Measurements from ENCODE around the gene XCR1.
"Not testable (repeated sequence)": the region's sequence is repeated elsewhere in the genome, so short reads cannot be mapped to it uniquely, and the experiment has no call there.

Gene XCR1, protein sequence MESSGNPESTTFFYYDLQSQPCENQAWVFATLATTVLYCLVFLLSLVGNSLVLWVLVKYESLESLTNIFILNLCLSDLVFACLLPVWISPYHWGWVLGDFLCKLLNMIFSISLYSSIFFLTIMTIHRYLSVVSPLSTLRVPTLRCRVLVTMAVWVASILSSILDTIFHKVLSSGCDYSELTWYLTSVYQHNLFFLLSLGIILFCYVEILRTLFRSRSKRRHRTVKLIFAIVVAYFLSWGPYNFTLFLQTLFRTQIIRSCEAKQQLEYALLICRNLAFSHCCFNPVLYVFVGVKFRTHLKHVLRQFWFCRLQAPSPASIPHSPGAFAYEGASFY

DNA sequence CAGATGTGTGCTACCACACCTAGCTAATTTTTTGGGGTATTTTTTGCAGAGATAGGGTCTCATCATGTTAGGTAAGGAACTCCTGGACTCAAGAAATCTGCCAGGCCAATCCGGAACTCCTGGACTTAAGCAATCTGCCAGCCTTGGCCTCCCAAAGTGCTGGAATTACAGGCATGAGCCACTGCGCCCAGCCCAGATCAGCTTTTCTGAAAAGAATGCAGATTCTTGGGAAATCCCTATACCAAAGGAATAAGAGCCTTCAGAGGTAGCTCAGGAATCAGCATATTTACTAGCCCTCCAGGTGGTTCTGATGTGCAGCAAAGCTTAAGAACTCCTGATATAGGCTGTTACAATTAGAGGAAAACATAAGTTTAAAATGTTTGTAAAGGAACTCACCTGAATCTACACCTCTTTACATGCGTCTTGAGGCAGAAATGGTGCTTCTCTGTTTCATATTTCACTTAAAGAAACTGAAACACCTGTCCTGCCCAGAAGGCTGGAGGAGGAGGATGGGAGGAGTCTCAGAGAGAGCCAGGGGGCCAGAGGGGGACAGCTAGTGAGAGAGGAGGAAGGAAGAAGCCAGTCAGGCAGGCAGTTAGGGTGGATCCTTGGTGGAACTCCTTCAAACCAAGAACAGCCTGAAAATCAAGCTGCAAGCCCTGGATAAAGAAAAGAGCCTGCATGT, at the start of gene XCR1:
Gene XCR1, minus strand, starts transcription at position 463 of the 685 bp plus-strand sequence. CDS start 5,536 bp downstream, outside the sequence.
- no peak for DNase-seq

DNA sequence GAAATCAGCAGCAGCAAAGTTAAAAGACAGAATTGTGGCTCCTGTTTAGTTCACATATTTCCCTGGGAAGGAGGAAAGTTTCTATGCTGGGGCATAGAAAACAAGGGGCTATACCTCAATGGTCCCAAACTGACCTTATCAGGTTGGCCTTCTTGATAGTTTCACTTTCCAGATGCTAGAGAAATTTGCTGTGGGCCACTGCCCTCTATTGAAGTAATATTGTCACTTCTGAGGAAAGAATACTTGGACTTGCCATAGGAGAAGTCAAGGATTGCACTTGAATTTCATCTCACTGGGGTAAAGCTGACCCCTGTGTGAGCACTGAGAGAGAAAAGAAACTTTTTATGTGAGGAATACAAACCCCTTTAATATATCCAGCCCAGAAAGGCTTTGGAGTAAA, 49.3 kb upstream of the XCR1 start:
- DNase-seq: no peak

DNA sequence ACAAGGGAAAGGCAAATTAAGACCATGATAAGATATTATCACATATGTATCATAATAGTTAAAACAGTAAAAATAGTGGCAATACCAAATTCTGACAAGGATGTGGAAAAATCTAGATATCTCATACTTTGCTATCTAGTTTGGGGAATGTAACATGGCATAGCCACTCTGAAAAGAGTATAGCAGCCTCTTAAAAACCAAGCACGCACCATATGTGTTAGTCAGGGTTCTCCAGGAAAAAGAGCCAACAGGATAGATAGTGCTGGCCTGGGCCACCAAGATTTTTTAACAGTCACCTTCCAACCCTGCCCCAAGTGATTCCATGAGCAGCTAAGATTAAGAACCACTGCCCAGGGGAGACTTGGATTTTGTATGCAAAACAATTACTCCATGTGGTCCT, 48.5 kb upstream of the XCR1 start:
- DNase-seq: no peak

DNA sequence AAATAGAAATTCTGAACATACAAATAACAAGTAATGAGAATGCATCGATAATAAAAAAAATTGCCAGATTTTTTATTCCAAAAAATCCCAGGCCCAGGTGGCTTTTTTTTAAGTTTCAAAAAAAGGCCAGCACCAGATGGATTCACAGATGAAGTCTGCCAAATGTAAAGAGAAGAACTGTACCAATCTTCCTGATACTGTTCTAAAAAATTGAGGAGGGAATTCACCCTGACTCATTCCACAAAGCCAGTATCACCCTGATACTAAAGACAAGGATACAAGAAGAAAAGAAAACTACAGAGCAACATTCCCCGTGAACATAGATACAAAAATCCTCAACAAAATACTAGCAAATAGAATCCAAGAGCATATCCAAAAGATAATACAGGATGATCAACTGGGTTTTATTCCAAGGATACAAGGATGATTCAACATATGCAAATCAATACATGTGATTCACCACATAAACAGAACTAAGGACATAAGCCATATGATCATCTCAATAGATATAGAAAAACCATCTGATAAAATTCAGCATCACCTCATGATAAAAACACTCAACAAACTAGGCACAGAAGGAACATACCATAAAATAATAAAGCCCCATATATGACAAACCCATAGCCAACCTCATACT, 44.1 kb upstream of the XCR1 start:
- DNase-seq: no peak

DNA sequence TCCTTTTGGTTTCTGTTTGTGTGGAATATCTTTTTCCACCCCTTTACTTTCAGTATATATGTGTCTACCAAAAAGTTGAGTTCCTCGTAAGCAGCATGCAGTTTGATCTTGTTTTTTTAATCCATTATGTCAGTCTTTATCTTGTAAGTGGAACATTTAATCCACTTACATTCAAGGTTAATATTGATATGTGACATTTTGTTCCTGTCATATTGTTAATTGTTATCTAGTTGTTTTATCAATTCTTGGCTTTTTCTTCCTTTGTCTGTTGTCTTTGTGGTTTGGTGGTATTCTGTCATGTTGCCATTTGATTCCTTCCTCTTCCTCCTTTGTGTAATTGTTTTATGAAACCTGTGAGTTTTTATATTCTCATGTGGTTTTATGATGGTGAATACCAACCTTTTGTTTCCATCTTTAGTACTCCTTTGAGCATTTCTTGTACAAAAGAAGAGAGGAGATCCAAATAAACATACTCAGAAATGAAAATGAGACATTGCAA, 43.4 kb upstream of the XCR1 start:
- DNase-seq: no peak

DNA sequence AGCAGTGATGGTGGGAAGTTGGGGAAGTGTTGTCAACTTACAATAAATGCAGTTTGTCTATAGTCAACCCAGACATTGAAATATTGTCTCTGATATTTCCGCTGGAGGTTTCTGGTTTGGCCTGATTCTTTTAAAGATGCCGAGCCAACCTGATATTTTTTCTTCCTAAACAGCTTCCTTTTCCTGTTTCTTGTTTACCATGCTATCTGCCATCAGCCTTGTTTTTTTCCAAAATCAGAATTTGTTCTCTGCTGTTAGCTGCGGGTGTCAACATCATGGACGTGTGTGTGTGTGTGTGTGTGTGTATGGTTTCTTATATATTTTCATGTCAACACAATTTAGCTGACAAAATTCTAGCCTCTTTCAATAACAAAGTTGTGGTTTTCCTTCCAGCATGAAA, 41.2 kb upstream of the XCR1 start:
- DNase-seq: no peak

DNA sequence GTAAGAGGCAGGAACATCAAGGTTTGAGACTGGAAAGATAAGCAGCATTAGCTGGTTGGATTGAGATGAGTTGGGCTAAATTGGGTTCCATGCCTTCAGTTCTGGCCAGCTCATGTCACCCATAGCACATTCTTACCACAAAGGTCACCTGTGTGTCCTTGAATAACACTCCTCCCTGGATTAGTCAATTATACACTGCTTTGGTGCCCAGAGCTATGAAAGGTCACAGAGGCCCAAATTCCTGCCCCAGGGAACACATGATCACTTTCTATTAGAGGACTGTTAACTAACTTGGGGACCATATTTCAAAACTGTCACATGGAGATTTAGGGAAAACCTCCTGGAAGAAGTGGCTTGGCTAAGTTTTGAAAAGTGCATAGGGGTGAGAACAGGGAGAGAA, 40.1 kb upstream of the XCR1 start:
- no peak for DNase-seq

DNA sequence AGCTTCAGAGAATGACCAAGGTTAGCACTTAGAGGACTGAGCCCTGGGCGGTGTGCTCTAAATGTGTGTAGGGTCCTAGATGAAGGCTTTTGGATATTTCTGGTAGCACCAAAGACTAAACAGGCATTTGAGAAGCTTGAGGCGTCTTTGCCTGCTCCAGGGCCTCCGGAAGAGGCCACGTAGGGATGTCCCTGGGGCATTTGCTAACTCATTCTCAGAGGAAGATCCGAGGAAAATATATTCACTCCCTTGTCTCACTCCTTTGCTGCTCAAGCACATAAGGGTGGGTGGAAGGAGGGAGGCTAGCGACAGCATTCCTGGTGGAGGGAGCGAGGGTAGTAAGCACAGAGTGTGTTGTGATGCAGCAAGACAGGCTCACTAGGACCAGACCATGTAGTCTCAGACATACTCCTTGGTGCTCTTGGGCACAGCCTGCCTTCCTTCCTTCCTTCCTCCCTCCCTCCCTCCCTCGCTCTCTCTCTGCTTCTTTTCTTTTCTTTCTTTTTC, 38.5 kb upstream of the XCR1 start:
- no peak for DNase-seq

DNA sequence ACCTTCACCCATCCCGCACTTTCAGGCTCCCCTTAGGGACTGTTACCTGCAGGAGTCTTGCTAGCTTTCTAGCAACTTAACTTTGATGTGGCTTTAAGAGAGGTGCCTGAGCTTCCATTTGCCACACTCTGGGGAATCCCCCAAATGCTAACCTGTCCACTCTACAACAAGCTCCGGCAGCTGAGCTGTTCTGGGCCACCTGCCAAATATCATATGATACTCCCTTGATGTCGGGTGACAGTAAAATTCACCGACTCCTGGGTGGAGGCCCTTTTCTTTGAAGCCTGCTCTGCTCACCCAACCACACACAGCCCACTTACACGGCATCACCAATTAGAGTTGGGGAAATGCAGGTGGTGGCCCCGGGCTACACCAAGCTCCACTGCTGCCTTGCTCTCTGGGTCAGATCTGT, 38.0 kb upstream of the XCR1 start:
- DNase-seq: no peak

DNA sequence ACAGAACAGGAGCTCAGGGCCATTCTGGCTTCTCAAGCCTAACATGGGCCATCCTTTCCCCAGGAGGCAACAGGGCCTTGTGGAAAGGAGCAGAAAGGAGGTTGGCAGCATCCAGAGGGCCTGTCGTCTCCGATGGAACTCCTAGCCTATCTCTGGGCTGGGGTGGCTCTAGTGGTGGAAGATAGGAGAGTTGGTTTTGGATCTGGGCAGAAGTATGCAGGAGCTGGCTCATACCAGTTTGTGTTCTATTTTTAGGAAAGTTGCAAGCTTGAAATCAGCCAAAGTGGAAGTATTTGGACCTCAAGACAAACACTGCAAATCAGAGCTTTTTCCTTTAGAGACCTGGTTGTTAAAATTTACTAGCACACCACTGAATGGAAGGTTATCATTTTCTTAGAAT, 35.4 kb upstream of the XCR1 start:
- no peak for DNase-seq

DNA sequence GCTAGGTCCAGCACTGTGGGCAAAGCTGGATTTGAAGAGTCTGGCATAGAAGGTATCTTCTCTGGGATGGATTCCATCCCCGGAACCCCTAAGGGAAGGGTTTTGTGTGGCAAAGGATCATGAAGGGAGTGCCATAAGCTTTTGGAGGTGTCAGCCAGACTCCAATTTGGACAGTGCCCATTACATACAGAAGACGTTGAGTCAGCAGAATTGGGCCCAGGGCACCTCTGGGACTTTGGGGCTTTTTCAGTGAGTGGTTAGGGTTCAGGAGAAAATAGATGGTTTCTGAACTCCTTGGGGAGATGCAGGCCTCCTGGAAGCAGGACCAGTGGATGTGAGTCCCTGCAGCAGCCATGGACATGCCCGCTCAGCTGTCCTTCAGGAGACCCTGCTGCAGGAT, 34.6 kb upstream of the XCR1 start:
- DNase-seq: no peak

DNA sequence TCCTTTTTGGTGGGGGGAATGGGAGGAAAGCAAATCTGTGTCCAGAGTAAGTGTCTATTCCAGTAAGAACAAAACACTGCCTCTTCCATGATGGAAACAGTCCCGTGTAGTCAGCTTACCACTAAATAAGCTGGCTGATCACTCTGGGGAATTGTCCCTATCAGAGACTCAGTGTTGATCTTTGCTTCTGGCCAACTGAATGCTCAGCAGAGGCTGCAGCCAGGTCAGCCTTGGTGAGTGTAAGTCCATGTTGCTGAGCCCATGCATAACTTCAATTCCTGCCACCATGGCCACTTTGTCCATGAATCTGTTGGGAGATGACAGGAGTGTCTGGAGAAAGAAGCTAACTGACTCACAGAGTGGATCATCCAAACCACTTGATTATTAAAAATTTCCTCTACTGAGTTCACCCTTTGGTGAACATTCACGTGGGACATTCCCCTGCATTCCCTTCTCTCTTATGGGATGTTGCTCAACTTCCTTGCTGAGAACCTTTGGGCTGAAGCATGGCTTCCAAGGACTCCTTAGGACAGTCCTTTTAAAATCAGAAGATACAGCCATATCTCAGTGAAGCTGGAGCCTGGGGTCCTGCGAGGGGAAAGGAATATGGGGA, 33.9 kb upstream of the XCR1 start:
- no peak for DNase-seq

DNA sequence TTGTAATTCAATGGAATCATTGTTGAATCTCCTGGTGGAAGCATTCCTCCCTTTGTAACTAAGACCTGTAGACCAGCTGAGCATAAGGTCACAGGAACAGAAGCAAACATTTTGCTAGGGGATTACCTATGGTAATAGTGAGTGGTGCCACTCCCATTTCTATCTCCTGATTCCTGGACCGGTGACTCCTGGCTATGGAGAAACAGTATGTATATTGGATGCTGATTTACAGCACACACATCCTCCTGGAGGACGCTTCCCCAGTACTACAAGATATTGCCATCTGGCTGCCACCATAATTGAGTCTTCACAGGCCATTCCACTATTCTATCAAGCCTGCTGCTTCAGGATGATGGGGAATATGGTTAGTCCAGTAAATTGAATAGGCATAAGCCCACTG, 33.3 kb upstream of the XCR1 start:
- no peak for DNase-seq

DNA sequence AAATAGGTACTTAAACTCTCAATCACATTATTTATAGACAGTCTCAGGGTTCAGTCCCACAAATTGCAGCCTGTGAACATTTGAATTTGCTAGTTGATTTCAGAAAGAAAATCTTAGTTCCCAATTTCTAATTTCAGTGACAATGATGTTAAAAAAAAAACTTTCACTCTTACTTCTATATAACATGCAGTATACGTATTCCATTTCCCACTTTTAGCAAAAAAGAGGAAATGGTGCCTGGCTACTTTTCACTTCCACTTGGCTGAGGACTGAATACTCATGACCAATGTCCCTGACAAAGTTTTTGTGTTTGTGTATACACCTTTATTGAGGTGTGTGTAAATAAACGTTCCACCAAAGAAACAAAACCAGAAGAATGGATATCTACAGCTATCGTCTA, 32.1 kb upstream of the XCR1 start:
- no peak for DNase-seq

DNA sequence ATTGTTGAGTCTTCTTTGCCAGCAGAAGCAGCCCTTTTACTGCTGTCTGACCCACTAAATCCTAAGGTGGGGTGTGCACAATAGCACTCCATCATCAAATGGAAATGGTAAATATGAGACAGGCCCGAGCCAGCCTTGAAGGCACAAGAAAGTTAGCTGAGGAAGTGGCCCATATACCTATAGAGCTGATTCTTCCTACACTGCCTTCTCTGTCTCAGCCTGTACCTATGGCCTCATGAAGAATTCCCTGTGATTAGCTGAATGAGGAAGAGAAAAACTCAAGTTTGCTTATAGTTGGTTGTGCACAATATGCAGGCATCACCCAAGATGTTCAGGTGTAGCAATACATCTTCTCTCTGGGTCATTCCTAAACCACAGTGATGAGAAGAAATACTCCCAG, 31.7 kb upstream of the XCR1 start:
- no peak for DNase-seq

DNA sequence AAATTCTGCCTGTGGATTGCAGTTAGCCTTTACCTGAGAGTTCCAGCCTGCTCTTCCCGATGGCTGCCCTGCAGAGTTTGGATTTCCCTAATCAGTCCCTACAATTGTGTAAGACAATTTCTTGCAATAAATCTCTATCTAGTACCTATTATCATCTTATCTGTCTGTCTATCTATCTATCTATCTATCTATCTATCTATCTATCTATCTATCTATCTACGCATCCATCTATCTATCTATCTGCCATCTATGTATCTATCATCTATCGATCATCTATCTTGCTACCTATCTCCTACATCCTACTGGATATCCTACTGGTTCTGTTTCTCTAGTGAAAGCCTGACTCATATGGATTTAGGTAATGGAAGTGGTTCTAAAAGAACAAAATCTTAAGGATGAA, 30.4 kb upstream of the XCR1 start:
- no peak for DNase-seq

DNA sequence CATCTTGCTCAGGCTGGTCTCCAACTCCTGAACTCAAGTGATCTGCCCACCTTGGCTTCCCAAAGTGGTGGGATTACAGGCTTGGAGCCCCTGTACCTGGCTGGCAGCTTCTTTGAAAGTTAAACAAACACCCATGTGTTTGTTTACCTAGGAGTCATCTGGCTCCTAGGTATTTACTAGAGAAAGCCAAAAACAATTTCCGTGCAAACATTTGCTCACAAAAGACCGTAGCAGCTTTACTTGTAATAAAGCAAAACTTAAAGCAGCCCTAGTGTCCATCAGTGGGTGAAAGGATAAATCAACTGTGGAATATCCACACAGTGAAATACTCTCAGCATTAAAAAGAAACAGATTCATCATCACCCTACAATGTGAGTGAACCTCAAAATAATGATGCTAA, 29.4 kb upstream of the XCR1 start:
- DNase-seq: no peak

DNA sequence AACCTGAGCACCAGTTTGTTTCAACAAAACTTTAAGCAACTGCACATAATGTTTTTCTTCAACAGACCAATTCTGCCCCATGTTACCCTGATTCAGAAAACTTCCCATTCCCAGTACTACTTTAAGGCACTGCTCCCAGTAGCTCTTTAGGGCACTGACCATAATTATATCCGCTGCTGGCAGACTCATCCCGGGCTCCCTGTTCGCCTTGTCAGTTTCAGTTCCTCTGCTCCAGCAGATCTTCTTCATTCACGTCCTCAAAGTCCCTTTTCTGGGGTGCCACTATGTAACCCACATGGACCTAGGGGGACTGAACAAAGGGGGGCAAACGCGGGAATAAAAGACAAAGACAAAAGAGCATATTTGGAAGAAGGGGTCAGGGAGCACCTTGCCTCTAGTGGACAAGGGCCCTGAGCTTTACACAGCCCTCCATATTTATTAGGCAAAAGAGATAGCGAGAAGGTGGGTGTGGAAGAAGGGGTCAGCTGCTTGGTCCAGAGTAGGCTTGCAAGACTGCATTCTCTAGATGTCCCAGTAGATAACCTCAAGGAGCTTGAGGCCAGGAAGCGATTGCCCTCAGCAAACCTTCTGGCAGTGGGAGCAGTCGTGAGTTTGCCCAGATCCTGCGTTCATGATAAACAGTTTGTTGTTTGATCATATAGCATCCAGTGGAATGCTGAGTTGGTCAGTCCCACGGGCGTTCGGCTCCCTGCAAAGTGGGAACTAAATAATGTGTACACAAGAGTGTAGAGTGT, 26.7 kb upstream of the XCR1 start:
- not testable (repeated sequence) for DNase-seq

DNA sequence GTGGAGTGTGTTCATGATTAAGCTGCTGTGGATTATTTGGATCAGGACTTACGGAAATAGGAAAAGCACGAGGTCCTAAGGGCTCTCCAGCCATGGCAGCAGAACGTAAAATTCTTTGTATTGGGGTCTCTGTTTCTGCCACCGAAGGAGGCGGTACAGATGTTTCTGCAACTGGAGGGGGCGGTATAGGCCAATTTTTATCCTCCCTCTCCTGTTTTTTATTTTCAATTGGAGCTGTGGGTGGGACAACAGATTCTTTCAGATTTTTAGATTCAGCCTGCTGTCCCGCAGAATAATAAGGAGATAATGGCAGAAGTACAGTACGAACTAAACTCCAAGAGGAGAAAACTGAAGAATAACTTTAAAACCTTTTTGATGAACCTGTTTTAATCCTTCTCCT, 26.0 kb upstream of the XCR1 start:
- DNase-seq: not testable (repeated sequence)

DNA sequence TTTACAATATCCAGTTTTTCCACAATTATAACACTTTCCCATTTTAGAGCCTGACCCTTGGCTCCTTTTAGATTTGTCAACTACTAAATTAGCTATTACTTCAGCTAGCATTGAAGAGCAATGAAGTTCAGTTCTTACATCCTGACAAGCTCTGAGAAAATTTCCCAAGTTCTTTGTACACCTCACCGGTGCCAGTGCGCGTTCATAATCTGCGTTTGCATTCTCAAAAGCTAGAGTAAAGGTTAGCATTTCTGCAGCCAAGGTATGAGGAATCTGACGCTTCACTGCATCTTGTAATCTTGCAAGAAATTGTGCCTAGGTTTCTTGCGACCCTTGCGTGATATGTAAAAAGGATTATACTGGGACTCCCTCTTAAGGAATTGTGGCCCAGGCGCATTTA, 25.2 kb upstream of the XCR1 start:
- no peak for DNase-seq

DNA sequence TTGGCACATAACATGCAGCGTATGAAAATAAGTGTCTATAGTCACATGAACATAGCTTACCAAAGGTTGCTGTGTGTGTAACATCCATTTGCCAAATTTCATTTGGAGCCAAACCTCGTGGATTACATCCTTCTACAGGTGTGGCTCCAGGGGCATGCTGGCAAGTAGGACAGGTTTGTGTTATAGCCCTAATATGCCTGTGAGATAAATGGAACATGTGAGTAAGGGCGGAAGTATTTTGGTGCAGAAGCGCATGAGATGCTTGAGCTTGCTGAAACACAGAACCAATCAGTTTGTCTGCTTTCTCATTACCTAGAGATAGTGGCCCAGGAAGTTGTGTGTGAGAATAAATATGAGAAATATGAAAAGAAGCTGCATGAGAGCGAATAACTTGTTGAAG, 21.8 kb upstream of the XCR1 start:
- DNase-seq: no peak

DNA sequence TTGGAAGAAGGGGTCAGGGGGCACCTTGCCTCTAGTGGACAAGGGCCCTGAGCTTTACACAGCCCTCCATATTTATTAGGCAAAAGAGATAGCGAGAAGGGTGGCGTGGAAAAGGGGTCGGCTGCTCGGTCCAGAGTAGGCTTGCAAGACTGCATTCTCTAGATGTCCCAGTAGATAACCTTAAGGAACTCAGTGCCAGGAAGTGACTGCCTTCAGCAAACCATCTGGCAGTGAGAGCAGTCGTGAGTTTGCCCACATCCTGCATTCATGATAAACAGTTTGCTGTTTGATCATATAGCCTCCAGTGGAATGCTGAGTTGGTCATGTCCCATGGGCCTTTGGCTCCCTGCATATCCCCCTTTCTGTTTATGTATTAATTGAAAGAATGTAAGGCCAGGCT, 18.9 kb upstream of the XCR1 start:
- not testable (repeated sequence) for DNase-seq

DNA sequence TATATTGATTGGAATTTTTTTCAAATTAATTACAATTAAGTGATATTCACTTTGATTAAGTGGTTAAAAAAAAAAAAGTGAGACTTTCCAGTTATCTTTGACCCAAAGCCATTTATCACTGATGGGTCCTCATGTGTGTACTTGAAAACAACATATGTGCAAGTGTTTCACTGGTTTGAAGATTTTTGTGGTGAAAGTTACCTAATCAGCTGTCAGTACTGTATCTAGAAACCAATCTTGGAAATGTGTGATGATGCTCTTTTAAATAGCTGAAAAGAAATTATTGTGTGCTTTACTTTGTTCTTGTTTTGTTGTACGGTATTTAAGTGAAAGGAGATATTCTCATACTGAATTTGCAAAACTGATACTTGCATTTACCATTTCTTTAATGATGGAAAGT, 11.6 kb upstream of the XCR1 start:
- no peak for DNase-seq

Measured in cerebellar nuclear complex (tissue), 1 donor.